Hepatic stellate cell (primary cell): ENCODE measurements around the gene PTGDR2.
"Not testable (repeated sequence)": the region's sequence is repeated elsewhere in the genome, so short reads cannot be mapped to it uniquely, and the experiment has no call there.

Source experiments
- DNase-seq: peaks from one replicate; pipeline ENCODE4 v3.0.0; 2011; ENCODE audit warnings: low spot score

The PTGDR2 gene

GRCh38 chr11:60841797-60842667 is 13.7 kb downstream of the PTGDR2 start, which contains the start of gene CCDC86:
Gene CCDC86, plus strand, starts transcription at chr11:60842113. Its CDS starts 12 bp downstream, at chr11:60842125.
- DNase-seq, result peak; percentile 99

- peak; percentile 92 for DNase-seq
Observed at GRCh38 chr11:60840470-60841430, 15.0 kb downstream of the PTGDR2 start.

DNA sequence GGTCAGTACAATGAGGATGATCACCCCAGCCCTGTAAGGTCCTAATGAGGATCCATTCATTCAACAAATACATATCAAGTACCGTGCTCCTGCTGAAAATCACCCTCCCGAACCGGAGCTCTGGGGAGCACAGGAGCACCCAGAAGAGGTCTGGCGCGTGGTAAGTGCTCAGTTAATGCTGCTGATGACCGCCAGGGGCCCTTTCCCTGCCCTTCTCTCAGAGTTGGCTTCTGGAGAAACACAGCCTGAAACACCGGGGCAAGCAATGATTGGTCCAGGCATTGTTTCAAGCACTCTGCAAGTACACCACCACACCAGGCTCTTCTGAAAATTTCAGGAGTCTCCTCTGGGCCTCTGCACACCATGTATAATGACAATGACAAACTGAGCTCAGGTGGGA is 17.6 kb downstream of the PTGDR2 start:
- no peak for DNase-seq

DNA sequence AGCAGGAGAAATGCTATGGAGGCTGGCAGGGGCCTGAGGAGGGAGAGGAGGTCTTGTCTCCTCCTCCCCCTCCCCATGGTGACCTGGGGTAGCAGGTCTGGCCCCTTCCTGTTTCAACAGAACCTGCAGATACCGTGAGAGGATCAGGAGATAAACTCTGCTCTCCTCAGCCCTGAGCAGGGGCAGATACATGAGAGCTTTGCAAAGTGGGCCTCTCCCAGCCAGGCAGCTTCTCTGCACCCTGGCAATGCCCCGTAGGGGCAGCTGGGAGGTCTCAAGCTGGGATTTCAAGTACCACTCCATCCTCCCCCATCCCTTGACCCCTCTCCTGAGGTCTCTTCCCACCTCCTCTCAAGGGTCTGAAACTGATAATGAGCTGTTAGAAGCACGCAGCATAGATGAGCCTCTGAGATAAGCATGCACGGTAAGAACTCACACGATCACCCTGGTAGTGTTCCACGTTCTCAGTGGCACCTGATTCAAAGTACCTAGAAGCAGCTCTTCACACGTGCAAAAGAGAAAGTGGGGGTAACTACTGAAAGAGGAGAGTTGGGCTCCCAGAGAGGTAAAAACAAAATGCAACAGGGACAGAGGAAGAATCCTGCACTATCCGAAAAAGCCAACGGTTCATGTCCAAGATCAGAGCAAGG is 18.8 kb downstream of the PTGDR2 start:
- DNase-seq, result no peak

GRCh38 chr11:60835534-60835846 is 20.3 kb downstream of the PTGDR2 start:
- no peak for DNase-seq

- DNase-seq, result no peak
Observed at GRCh38 chr11:60834742-60835533, 20.8 kb downstream of the PTGDR2 start.

GRCh38 chr11:60831501-60832079 is 24.2 kb downstream of the PTGDR2 start:
- DNase-seq, result no peak

GRCh38 chr11:60831143-60831500 is 24.6 kb downstream of the PTGDR2 start:
- DNase-seq, result peak; percentile 79

- no peak for DNase-seq
Observed at GRCh38 chr11:60830478-60831142, 25.1 kb downstream of the PTGDR2 start.

GRCh38 chr11:60825790-60826189 is 30.0 kb downstream of the PTGDR2 start:
- DNase-seq, result no peak

DNA sequence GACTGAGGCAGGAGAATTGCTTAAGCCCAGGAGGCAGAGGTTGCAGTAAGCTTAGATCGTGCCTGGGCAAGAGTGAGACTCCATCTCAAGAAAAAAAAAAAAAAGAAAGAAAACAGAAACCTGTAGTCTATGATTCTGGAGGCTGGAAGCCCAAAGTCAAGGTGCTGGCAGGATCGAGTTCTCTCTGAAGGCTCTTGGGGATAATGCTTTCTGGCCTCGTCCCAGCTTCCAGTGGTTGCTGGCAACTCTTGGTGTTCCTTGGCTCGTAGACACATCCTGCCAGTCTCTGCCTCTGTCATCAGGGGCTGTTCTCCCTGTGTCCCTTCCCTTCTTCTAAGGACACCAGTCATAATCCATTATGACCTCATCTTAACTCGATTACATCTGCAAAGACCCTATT is 30.6 kb downstream of the PTGDR2 start:
- DNase-seq, result no peak

DNA sequence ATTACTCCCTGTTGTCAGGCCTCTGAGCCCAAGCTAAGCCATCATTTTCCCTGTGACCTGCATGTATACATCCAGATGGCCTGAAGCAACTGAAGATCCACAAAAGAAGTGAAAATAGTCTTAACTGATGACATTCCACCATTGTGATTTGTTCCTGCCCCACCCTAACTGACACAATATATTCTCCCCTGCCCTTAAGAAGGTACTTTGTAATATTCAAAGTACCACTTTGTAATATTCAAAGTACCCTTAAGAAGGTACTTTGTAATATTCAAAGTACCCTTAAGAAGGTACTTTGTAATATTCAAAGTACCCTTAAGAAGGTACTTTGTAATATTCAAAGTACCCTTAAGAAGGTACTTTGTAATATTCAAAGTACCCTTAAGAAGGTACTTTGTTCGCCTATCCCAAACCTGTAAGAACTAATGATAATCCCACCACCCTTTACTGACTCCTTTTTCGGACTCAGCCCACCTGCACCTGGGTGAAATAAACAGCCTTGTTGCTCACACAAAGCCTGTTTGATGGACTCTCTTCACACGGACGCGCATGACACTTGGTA is 31.9 kb downstream of the PTGDR2 start:
- not testable (repeated sequence) for DNase-seq

- DNase-seq, result no peak
Observed at GRCh38 chr11:60821827-60822599, 33.7 kb downstream of the PTGDR2 start.

- DNase-seq, result no peak
Observed at GRCh38 chr11:60818057-60818456, 37.7 kb downstream of the PTGDR2 start.

DNA sequence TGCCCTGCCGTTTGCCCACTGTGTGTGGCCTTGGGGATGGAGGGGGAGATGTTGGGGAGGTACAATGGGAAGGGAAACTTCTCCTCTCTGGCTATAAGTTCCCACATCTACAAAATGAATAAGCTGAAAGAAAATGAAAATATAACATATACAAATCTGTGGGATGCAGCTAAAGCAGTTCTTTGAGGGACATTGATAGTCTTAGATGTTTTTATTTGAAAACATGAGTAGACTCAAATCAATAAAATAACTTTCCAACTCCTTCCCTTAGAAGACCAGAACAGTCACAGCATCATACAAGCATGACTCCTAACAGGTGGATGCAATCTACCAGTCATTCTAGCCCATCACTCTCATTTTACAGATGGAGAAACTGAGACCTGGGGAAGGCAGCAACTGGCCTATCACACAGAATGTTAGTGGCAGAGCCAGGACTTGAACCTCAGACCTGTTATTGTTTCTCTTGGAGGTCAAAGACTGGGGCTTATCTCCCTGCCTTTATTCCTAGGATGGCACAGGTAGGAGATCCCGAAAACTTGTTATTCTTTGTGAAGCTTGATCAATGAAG is 39.1 kb downstream of the PTGDR2 start:
- no peak for DNase-seq

GRCh38 chr11:60814112-60814511 is 41.6 kb downstream of the PTGDR2 start:
- DNase-seq, result no peak

DNA sequence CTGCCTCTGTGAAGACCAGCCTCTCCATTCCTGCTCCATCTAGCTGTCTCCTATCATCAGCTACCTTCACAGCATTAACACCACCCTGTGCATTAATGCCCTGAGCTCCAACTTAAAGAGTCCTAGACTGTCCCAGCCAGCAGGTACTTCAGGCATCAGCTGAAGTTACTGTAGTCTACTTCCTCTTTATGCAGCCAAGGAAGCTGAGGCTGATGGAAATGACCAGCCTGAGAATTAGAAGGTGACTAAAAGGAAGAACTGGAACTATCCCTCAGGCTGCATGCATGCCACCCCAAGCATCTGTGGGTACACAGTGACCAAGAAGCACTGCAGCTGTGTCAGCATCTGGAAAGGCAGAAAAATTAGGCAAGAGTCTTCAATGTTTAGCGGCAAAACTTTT is 42.4 kb downstream of the PTGDR2 start:
- no peak for DNase-seq

DNA sequence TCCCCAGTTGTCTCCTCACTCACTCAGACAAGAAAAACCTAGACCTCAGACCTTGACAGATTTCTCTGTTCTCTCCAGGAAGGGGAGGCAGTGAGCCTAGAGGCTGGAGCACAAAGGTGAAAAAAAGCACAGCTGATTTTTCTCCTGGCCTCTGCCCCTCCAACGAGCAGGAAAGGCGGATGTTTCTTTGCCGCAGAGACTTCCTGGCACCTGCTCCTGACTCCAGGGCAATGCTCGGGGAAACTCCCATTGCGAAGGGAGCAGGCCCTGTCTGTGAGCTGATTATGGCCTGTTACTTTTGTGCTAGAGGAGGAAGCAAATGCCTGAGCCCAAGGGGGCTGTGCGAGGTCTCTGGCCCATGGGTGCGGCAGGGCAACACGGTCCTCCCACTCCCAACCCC is 45.2 kb downstream of the PTGDR2 start:
- no peak for DNase-seq

- DNase-seq, result no peak
Observed at GRCh38 chr11:60810151-60810550, 45.6 kb downstream of the PTGDR2 start.
